ENCODE measurements around the gene SLC37A4. TPM values are rescaled to one million over a fixed set of nuclear protein-coding genes. Genes with fewer than 3 reads are reported as not detected.

The SLC37A4 gene
- total and polyA plus RNA-seq, 2 of the 13 experiments (the other 11 are each of a cell fraction or from before 2014, with no cell fraction given) = 43.0 to 56.1 TPM

DNA sequence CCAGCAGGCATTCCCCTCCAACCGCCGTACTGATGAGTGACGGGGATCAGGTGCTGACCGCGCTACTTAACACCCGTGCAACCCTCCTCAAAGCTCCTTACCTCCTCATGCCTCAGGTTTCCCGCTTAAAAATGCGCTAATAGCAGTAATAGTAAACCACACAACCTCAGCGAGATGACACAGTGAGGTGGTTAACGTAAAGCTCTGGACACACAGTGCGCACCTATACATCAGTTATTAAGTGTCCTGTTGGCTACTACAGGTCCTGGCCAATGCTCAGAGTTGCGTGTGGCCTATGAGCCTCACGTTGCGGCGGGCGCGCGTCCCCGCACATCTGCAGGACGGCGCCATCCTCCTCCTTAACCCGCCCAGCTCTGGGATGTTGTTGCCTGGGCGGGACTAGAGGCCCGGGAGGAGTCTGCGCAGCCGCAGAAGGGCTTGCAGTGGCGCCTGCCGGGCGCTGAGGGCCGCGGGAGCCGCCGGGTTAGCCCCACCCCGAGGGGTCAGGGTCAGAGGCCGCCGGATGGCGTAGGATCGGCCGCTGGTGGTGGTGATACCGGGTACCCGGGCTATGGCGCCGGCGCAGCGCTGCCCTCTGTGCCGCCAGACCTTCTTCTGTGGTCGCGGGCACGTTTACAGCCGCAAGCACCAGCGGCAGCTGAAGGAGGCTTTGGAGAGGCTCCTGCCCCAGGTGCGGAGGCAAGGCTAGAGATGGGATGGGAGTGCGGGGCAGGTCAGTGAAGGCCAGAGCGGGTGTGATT, 32.9 kb downstream of the SLC37A4 start, which contains the start of gene CENATAC (continued):
- TF ChIP-seq GZF1 (CRISPR knock-in tag; IDR thresholded peaks at IDR 0.05) (no peak), ZNF552 (CRISPR knock-in tag; IDR thresholded peaks at IDR 0.05; ENCODE audit: borderline replicate concordance) (no peak), ZNF788 (CRISPR knock-in tag; IDR thresholded peaks at IDR 0.05; ENCODE audit: borderline replicate concordance) (peak; percentile 58; the same call in 1 of the 2 replicates), MATR3 (CRISPR knock-in tag; IDR thresholded peaks at IDR 0.05) (no peak), CENPT (CRISPR knock-in tag; IDR thresholded peaks at IDR 0.05; ENCODE audit: low read depth) (no peak), ZNF841 (CRISPR knock-in tag; IDR thresholded peaks at IDR 0.05; ENCODE audit: borderline replicate concordance) (no peak), CBFB (CRISPR knock-in tag; IDR thresholded peaks at IDR 0.05) (peak; percentile 66; the same call in 1 of the 2 replicates), DMAP1 (CRISPR knock-in tag; IDR thresholded peaks at IDR 0.05) (peak; percentile 80), CEBPG (CRISPR knock-in tag; IDR thresholded peaks at IDR 0.05) (no peak; the same call in 1 of the 2 replicates), ZFP36L2 (CRISPR knock-in tag; IDR thresholded peaks at IDR 0.05) (no peak), ZNF563 (CRISPR knock-in tag; IDR thresholded peaks at IDR 0.05) (no peak), YEATS4 (CRISPR knock-in tag; IDR thresholded peaks at IDR 0.05; ENCODE audit: borderline replicate concordance) (peak; percentile 65; the same call in 1 of the 2 replicates), NFE2L2 (IDR thresholded peaks at IDR 0.05; ENCODE audit: low read length) (no peak), ZNF678 (CRISPR knock-in tag; IDR thresholded peaks at IDR 0.05) (no peak), ZNF644 (CRISPR knock-in tag; IDR thresholded peaks at IDR 0.05; ENCODE audit: low read depth) (no peak), ZNF143 (CRISPR knock-in tag; IDR thresholded peaks at IDR 0.05) (peak; percentile 64; the same call in 1 of the 2 replicates), ZNF367 (CRISPR knock-in tag; IDR thresholded peaks at IDR 0.05; ENCODE audit: borderline replicate concordance) (no peak), TSC22D2 (CRISPR knock-in tag; IDR thresholded peaks at IDR 0.05; ENCODE audit: borderline replicate concordance) (0 out of 2 replicates have a peak, but pooled peaks have one; percentile 22), MIER2 (CRISPR knock-in tag; IDR thresholded peaks at IDR 0.05) (no peak)
- TF ChIP-seq, protein P1, sequence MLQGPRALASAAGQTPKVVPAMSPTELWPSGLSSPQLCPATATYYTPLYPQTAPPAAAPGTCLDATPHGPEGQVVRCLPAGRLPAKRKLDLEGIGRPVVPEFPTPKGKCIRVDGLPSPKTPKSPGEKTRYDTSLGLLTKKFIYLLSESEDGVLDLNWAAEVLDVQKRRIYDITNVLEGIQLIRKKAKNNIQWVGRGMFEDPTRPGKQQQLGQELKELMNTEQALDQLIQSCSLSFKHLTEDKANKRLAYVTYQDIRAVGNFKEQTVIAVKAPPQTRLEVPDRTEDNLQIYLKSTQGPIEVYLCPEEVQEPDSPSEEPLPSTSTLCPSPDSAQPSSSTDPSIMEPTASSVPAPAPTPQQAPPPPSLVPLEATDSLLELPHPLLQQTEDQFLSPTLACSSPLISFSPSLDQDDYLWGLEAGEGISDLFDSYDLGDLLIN (CRISPR knock-in tag; IDR thresholded peaks at IDR 0.05; ENCODE audit: borderline replicate concordance) = no peak
- TF ChIP-seq, protein P2, sequence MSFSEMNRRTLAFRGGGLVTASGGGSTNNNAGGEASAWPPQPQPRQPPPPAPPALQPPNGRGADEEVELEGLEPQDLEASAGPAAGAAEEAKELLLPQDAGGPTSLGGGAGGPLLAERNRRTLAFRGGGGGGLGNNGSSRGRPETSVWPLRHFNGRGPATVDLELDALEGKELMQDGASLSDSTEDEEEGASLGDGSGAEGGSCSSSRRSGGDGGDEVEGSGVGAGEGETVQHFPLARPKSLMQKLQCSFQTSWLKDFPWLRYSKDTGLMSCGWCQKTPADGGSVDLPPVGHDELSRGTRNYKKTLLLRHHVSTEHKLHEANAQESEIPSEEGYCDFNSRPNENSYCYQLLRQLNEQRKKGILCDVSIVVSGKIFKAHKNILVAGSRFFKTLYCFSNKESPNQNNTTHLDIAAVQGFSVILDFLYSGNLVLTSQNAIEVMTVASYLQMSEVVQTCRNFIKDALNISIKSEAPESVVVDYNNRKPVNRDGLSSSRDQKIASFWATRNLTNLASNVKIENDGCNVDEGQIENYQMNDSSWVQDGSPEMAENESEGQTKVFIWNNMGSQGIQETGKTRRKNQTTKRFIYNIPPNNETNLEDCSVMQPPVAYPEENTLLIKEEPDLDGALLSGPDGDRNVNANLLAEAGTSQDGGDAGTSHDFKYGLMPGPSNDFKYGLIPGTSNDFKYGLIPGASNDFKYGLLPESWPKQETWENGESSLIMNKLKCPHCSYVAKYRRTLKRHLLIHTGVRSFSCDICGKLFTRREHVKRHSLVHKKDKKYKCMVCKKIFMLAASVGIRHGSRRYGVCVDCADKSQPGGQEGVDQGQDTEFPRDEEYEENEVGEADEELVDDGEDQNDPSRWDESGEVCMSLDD (CRISPR knock-in tag; IDR thresholded peaks at IDR 0.05; ENCODE audit: borderline replicate concordance) = peak; percentile 29
- TF ChIP-seq, protein P3, sequence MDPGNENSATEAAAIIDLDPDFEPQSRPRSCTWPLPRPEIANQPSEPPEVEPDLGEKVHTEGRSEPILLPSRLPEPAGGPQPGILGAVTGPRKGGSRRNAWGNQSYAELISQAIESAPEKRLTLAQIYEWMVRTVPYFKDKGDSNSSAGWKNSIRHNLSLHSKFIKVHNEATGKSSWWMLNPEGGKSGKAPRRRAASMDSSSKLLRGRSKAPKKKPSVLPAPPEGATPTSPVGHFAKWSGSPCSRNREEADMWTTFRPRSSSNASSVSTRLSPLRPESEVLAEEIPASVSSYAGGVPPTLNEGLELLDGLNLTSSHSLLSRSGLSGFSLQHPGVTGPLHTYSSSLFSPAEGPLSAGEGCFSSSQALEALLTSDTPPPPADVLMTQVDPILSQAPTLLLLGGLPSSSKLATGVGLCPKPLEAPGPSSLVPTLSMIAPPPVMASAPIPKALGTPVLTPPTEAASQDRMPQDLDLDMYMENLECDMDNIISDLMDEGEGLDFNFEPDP (CRISPR knock-in tag; conservative IDR thresholded peaks at IDR 0.05) = no peak
- TF ChIP-seq, protein P4, sequence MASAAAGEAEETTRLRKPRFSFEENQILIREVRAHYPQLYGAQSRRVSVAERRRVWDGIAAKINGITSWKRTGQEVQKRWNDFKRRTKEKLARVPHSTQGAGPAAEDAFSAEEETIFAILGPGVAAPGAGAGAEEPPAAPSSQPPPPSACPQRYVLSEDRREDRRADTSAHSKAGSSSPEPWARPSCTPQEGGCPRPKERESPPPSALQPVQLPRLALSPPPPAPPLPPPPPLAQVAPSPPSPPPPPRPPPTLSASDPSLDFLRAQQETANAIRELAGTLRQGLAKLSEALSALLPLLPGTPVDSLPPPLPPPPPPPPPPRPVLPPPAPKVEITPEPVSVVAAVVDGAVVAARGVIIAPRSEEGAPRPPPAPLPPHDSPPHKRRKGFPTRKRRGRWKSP (CRISPR knock-in tag; IDR thresholded peaks at IDR 0.05) = no peak; the same call in 1 of the 2 replicates
- TF ChIP-seq, protein P5, sequence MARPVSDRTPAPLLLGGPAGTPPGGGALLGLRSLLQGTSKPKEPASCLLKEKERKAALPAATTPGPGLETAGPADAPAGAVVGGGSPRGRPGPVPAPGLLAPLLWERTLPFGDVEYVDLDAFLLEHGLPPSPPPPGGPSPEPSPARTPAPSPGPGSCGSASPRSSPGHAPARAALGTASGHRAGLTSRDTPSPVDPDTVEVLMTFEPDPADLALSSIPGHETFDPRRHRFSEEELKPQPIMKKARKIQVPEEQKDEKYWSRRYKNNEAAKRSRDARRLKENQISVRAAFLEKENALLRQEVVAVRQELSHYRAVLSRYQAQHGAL (CRISPR knock-in tag; IDR thresholded peaks at IDR 0.05; ENCODE audit: not compliant biosample characterization) = no peak

Data from HepG2 (cell line).